Measurements from ENCODE around the gene ASZ1.
"Not testable (repeated sequence)": the region's sequence is repeated elsewhere in the genome, so short reads cannot be mapped to it uniquely, and the experiment has no call there.

ASZ1 gene

GRCh38 chr7:117427258-117427701 is at the start of gene ASZ1:
TSS of gene ASZ1 (minus strand) at chr7:117427493. CDS start at chr7:117427460, 33 bp downstream.
- DNase-seq (ENCODE audit: low read depth in 2 of 2), result no peak

- DNase-seq (ENCODE audit: low read depth in 2 of 2), result no peak
Observed at GRCh38 chr7:117476557-117477215, 49.4 kb upstream of the ASZ1 start.

GRCh38 chr7:117472335-117472734 is 45.0 kb upstream of the ASZ1 start:
- no peak for DNase-seq (ENCODE audit: low read depth in 2 of 2)

GRCh38 chr7:117470777-117471176 is 43.5 kb upstream of the ASZ1 start:
- DNase-seq (ENCODE audit: low read depth in 2 of 2), result no peak

GRCh38 chr7:117468174-117468573 is 40.9 kb upstream of the ASZ1 start:
- DNase-seq (ENCODE audit: low read depth in 2 of 2), result no peak

GRCh38 chr7:117460815-117461214 is 33.5 kb upstream of the ASZ1 start:
- not testable (repeated sequence) for DNase-seq (ENCODE audit: low read depth in 2 of 2)

GRCh38 chr7:117459735-117460134 is 32.4 kb upstream of the ASZ1 start:
- DNase-seq (ENCODE audit: low read depth in 2 of 2), result no peak

- DNase-seq (ENCODE audit: low read depth in 2 of 2), result no peak
Observed at GRCh38 chr7:117458977-117459583, 31.8 kb upstream of the ASZ1 start.

GRCh38 chr7:117448655-117449054 is 21.4 kb upstream of the ASZ1 start:
- DNase-seq (ENCODE audit: low read depth in 2 of 2), result no peak

GRCh38 chr7:117446220-117446815 is 19.0 kb upstream of the ASZ1 start:
- DNase-seq (ENCODE audit: low read depth in 2 of 2), result no peak

GRCh38 chr7:117445206-117445605 is 17.9 kb upstream of the ASZ1 start:
- no peak for DNase-seq (ENCODE audit: low read depth in 2 of 2)

GRCh38 chr7:117444646-117445045 is 17.4 kb upstream of the ASZ1 start:
- DNase-seq (ENCODE audit: low read depth in 2 of 2), result no peak

- DNase-seq (ENCODE audit: low read depth in 2 of 2), result no peak
Observed at GRCh38 chr7:117435475-117436043, 8.3 kb upstream of the ASZ1 start.

- no peak for DNase-seq (ENCODE audit: low read depth in 2 of 2)
Observed at GRCh38 chr7:117424090-117424829, 3.0 kb downstream of the ASZ1 start.

GRCh38 chr7:117414591-117414990 is 12.7 kb downstream of the ASZ1 start:
- not testable (repeated sequence) for DNase-seq (ENCODE audit: low read depth in 2 of 2)

GRCh38 chr7:117412946-117413559 is 14.2 kb downstream of the ASZ1 start:
- no peak for DNase-seq (ENCODE audit: low read depth in 2 of 2)

GRCh38 chr7:117412390-117412789 is 14.9 kb downstream of the ASZ1 start:
- no peak for DNase-seq (ENCODE audit: low read depth in 2 of 2)

GRCh38 chr7:117411539-117411938 is 15.8 kb downstream of the ASZ1 start:
- DNase-seq (ENCODE audit: low read depth in 2 of 2), result no peak

- no peak for DNase-seq (ENCODE audit: low read depth in 2 of 2)
Observed at GRCh38 chr7:117408831-117409230, 18.5 kb downstream of the ASZ1 start.

GRCh38 chr7:117405519-117405918 is 21.8 kb downstream of the ASZ1 start:
- no peak for DNase-seq (ENCODE audit: low read depth in 2 of 2)

GRCh38 chr7:117403737-117404136 is 23.6 kb downstream of the ASZ1 start:
- no peak for DNase-seq (ENCODE audit: low read depth in 2 of 2)

- DNase-seq (ENCODE audit: low read depth in 2 of 2), result no peak
Observed at GRCh38 chr7:117402109-117402508, 25.2 kb downstream of the ASZ1 start.

Data from activated CD4-positive, alpha-beta T cell treated with anti-CD3 and anti-CD28 coated beads for 24 hours (primary cell).